ENCODE data around the gene YPEL2.
"Not testable (repeated sequence)": the region's sequence is repeated elsewhere in the genome, so short reads cannot be mapped to it uniquely, and the experiment has no call there.

YPEL2 gene, protein sequence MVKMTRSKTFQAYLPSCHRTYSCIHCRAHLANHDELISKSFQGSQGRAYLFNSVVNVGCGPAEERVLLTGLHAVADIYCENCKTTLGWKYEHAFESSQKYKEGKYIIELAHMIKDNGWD

DNA sequence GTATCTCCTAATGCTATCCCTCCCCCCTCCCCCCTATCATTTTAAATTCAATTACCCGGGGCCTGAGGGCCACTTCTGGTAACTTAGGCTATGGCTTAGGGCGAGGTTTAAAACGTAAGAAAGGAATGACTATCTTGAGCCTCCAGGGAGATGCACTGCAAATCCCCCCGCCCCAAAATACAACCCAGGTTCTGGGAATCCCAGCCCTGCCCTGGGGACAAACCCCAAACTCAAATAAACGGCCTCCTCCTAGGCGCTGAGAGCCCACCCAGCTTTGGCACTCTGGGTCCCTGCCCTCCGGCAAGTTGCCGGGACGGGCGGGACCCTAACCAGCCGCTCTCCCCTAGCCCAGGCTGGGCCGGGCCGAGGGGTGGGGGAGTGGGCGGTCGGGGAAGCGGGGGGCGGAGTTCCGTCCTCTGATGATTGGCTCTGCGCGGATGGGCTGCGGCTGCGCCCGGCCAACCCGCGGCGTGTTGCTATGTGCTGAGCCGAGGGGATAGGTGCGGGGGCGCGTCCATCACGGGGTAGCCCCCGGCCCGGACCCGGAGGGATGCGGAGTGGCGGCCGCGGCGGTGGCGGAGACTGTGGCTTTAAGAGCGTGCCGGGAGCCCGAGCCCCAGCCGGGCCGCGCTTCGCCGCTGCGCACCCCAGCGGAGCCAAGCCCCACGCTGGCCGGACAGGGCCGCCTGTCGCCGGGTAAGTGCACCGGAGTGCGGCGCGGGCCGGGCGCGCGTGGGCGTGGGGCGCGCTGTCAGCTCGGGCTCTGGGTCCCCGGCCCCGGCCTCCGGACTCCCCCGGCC lies at the start of gene YPEL2:
Gene YPEL2, plus strand, starts transcription at position 527 of the 800 bp plus-strand sequence. CDS start 21,755 bp downstream, outside the sequence.
- peak; percentile 53 for DNase-seq (ENCODE audit: low read depth)

DNA sequence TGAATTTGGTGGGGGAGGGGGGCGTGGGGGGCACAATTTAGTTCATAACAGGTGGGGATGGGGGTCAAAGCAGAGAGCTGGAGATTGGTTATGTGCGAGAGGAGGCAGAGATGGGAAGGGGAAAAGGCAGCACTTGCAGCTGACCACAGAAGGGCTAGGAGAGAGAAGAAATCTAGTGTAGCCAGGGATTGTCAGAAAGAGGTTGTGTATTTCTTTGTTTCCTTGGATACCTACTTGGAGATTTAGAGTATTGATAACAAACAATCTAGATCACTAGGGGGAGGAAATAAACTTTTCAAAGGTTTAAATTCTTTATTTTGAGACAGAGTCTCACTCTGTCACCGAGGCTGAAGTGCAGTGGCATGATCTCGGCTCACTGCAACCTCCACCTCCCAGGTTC lies 47.1 kb upstream of the YPEL2 start:
- no peak for DNase-seq (ENCODE audit: low read depth)

DNA sequence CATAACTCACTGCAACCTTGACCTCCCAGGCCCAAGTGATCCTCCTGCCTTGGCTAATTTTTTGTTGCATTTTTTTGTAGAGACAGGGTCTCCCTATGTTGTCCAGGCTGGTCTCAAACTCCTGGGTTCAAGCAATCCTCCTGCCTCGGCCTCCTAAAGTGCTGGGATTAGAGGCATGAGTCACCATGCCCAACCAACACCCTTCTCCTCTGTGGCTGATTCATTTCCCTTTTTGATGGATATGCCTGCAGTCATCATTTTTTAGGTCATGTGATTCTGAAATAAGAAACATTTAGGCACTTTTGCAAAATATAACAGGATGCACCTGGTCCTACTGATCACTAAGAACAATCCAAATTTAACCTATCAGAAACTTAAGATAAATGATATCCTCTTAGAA lies 44.0 kb upstream of the YPEL2 start:
- no peak for DNase-seq (ENCODE audit: low read depth)

GRCh38 chr17:59287891-59288290 lies 43.6 kb upstream of the YPEL2 start:
- no peak for DNase-seq (ENCODE audit: low read depth)

- no peak for DNase-seq (ENCODE audit: low read depth)
Observed at GRCh38 chr17:59289981-59290301, 41.5 kb upstream of the YPEL2 start.

GRCh38 chr17:59290302-59290998 lies 41.0 kb upstream of the YPEL2 start:
- not testable (repeated sequence) for DNase-seq (ENCODE audit: low read depth)

DNA sequence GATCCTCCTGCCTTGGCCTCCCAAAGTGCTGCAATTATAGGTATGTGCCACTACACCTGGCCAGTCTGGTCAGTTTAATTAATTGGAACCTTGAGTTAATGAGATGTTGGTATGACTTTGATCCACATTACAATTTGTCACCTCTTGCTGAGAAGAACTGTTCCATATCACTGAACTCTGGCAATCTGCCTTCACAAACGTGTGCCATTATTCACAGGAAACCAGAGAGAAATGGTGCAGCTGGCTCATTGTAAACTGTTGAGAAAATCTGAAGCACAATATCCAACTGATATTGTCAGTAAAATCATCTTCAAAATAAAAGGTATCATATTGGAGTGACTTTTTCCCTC lies 39.3 kb upstream of the YPEL2 start:
- no peak for DNase-seq (ENCODE audit: low read depth)

DNA sequence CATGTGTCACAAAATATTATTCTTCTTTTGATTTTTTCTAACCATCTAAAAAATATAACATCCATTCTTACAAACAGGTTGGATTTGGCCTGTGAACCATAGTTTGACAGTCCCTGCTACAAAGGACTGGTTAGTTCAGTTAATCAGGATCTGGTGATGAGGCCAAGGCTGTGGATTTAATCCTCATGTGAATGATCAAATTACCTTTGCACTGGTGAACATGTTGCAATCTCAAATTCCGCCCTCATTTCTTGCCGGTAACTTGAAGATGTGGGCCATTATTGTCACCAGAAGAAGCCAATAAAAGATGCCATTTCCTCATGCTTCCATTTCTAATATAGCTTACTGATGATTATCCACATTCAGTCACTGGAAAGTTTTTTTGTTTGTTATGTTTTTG lies 35.3 kb upstream of the YPEL2 start:
- DNase-seq (ENCODE audit: low read depth), result no peak

- no peak for DNase-seq (ENCODE audit: low read depth)
Observed at GRCh38 chr17:59298521-59298920, 32.9 kb upstream of the YPEL2 start.

- no peak for DNase-seq (ENCODE audit: low read depth)
Observed at GRCh38 chr17:59299400-59300092, 31.9 kb upstream of the YPEL2 start.

DNA sequence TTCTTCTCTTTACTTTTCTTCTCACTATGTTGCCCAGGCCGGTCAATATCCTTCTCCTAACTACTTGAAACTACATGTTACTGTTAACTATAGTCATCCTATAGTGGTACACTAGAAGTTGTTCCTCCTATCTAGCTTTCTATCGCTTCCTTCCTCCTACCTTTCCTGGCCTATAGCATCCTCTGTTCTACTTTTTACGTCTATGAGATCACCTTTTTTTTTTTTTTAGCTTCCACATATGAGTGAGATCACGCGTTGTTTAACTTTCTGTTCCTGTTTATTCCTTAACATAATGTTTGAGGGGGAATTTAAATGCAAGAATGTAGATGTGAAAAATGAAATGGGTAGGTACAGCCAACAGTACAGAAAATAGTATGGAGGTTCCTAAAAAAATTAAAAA lies 30.5 kb upstream of the YPEL2 start:
- DNase-seq (ENCODE audit: low read depth), result no peak

GRCh38 chr17:59304811-59305210 lies 26.6 kb upstream of the YPEL2 start:
- no peak for DNase-seq (ENCODE audit: low read depth)

DNA sequence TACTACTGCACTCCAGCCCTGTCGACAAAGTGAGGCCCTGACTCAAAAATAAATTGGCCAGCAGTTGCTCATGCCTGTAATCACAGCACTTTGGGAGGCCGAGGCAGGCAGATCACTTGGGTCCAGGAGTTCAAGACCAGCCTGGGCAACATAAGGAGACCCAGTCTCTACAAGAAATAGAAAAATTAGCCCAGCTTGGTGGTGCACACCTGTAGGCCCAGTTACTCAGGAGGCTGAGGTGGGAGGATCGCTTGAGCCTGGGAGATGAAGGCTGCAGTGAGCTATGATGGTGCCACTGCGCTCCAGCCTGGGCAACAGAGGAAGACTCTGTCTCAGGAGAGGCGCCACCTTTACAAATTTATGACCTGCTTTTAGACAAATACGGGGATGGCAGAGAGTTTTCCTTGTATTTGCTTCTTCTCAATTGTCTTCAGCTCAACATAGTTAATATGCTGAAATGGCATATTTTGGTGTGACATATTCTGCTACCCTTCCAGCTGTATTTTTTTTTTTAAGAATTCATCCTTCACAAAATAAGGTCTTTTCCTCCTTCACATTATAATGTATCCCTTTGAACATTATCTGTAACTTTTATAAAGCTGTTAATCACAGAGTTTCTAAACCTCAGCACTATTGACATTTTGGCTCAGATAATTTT lies 21.1 kb upstream of the YPEL2 start:
- no peak for DNase-seq (ENCODE audit: low read depth)

- DNase-seq (ENCODE audit: low read depth), result no peak
Observed at GRCh38 chr17:59311051-59311468, 20.4 kb upstream of the YPEL2 start.

GRCh38 chr17:59311521-59311920 lies 19.9 kb upstream of the YPEL2 start:
- DNase-seq (ENCODE audit: low read depth), result not testable (repeated sequence)

DNA sequence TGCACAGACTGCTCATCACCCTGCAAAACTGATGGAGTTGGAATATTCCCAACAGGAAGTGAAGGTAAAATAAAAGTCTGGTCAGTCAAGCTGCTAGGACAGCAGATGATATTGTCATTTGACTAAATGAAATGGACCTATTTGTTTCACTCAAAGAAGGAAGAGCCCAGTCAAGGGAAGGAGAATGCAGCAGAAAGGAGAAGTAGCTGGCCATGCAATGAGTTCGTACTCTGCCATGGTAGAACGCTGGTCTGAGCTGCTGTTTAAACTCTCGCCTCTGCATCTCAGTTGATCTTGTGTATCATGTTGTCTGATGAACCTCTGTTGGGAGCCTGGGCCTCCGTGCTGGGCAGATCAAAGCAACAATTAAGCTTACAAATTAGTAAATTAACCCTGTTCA lies 15.6 kb upstream of the YPEL2 start:
- DNase-seq (ENCODE audit: low read depth), result no peak

- DNase-seq (ENCODE audit: low read depth), result no peak
Observed at GRCh38 chr17:59327121-59327980, 4.1 kb upstream of the YPEL2 start.

- no peak for DNase-seq (ENCODE audit: low read depth)
Observed at GRCh38 chr17:59327981-59328290, 3.5 kb upstream of the YPEL2 start.

DNA sequence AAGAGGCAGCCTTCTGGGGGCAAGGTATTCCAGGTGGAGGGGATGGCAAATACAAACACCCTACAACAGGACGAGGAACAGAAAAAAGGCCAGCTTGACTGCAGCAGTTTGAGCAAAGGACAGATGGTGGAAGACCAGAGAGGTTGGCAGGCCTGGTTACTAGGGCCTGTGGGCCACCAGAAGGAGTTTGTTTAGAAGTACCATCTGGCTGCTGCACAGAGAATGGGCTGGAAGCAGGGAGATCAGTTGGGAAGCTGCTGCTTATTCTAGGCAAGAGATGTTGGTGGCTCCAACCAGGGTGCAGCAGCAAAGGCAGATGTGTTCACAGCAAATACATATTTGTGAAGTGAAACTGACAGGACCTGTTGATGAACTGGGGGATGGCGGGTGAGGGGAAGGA lies 2.9 kb upstream of the YPEL2 start:
- DNase-seq (ENCODE audit: low read depth), result no peak

DNA sequence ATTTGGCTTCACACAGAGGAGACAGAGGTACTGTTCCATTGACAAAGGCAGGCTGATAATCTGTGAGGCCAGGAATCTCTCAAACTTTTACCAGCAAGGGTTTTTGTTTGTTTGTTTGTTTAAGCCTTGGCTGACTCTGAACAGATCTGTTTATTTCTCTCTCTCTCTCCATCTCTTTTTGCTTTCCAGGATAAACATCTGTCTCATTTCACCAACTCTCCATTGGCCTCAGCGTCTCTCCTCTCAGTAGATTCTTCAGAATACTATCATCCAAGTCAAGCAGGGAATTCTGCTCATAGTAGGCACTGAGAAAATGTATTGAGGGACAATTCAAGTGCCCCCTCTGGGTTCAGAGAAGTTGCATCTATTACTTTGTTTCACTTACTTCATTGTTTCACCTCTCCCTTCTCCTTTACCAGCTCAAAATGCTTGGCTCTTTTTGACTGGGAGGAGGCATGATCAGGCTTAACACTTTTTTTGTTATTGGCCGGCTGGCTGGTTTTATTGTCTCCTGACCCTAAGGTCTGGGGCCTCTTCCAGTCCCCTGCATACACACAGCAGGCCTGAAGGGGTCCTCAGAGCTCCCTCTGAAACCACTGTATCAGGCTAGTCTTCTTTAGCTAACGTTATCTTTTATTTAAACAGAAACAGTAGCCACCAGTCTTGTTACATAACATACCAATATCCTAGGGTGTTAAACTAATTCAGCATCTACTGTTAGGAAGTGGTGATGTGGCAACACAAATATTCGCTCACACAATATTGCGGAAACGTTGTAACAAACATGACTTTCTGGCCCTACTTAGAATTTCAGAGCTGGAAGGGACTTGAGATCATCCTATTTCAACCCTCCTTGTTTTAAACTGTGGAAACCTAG lies 2.0 kb upstream of the YPEL2 start:
- DNase-seq (ENCODE audit: low read depth), result peak; percentile 64
